A549 (cell line): ENCODE measurements around the gene WRNIP1. TPM values are rescaled to one million over a fixed set of nuclear protein-coding genes. Genes with fewer than 3 reads are reported as not detected.

Experiments
- ATAC-seq, 2 experiments: fragments of 200-7000 bp in 1 of 2; fragments of >200 bp in 1 of 2; cut with Nextera tagmentation in 1 of 2; cut with Tn5 transposase in 1 of 2; 3 replicates each; pipeline versions ENCODE4 v1.8.0 to v1.9.1; 2018 to 2020; ENCODE audit warnings: mild to moderate bottlenecking in 1 of 2, moderate library complexity in 1 of 2
- CTCF ChIA-PET: fragments of 300-600 bp; sonication (Branson Sonifier 250); formaldehyde crosslinking; extraction: SDS; loops from one replicate; lab custom pipeline; 2021; ENCODE audit warnings: antibody characterized with exemption, inconsistent platforms; lab: Yijun Ruan, JAX
- POLR2A ChIA-PET: fragments of 350-600 bp; formaldehyde crosslinking; extraction: SDS; loops from one replicate; lab custom pipeline; 2021; ENCODE audit warnings: antibody characterized with exemption, inconsistent platforms; lab: Yijun Ruan, JAX
- DNase-seq, 2 experiments: peaks; one replicate each; pipeline versions ENCODE4 v3.0.0 to v3.0.0-alpha.2; 2011 to 2016; ENCODE audit warnings: low read depth in 1 of 2, low spot score in 1 of 2
- FAIRE-seq: peaks from 2 replicates; lab custom pipeline; 2011; peaks lifted over from hg19 to GRCh38; lab: Jason Lieb, UNC
- H3K27ac ChIP-seq, 2 experiments: fragments of >200 bp; sonication (Bioruptor Twin); formaldehyde crosslinking; 3 replicates each; pipeline ENCODE4 v1.5.1; 2016 to 2017
- H3K4me1 ChIP-seq: fragments of >200 bp; sonication (Bioruptor Twin); formaldehyde crosslinking; 3 replicates; pipeline ENCODE4 v1.6.1; 2016
- H3K4me2 ChIP-seq: fragments of >200 bp; sonication (Bioruptor Twin); formaldehyde crosslinking; 3 replicates; pipeline ENCODE4 v1.6.1; 2016
- H3K4me3 ChIP-seq: fragments of >200 bp; sonication (Bioruptor Twin); formaldehyde crosslinking; 3 replicates; pipeline ENCODE4 v1.5.1; 2016
- H3K9me3 ChIP-seq: fragments of >200 bp; sonication (Bioruptor Twin); formaldehyde crosslinking; 3 replicates; pipeline ENCODE4 v1.6.1; 2016
- BHLHE40 ChIP-seq: IDR thresholded peaks from 2 replicates; pipeline ENCODE4 v1.6.1; 2012; ENCODE audit warnings: low read depth, low read length, inconsistent platforms
- CBX2 ChIP-seq: fragments of 200-600 bp; sonication (generic); IDR thresholded peaks from 2 replicates; pipeline ENCODE4 v1.6.1; 2016; ENCODE audit warnings: low read depth, mild to moderate bottlenecking, borderline replicate concordance
- CBX8 ChIP-seq: fragments of 200-600 bp; sonication (generic); IDR thresholded peaks from 2 replicates; pipeline ENCODE4 v1.6.1; 2016
- CHD2 ChIP-seq: fragments of 150-350 bp; IDR thresholded peaks from 2 replicates; pipeline ENCODE4 v1.6.1; 2014; ENCODE audit warnings: low read length; ENCODE audit not compliant: partially characterized antibody
- EHF ChIP-seq: fragments of 250-450 bp; sonication (Bioruptor Pico); IDR thresholded peaks from 2 replicates; pipeline ENCODE4 v1.5.0; 2020; ENCODE audit warnings: mild to moderate bottlenecking
- FOSB ChIP-seq: fragments of 250-450 bp; sonication (Bioruptor Pico); IDR thresholded peaks from 2 replicates; pipeline ENCODE4 v1.5.0; 2020; ENCODE audit warnings: mild to moderate bottlenecking, moderate library complexity
- GATA3 ChIP-seq: IDR thresholded peaks from 2 replicates; pipeline ENCODE4 v1.6.1; 2012; ENCODE audit warnings: borderline replicate concordance
- HDAC2 ChIP-seq: fragments of 200-600 bp; sonication (generic); IDR thresholded peaks from 2 replicates; pipeline ENCODE4 v1.6.1; 2016
- HOXB13 ChIP-seq: fragments of 250-450 bp; sonication (Bioruptor Pico); IDR thresholded peaks from 2 replicates; pipeline ENCODE4 v1.5.0; 2020; ENCODE audit warnings: low read depth, mild to moderate bottlenecking, moderate library complexity
- KDM1A ChIP-seq: fragments of 200-600 bp; sonication (generic); IDR thresholded peaks from 2 replicates; pipeline ENCODE4 v1.6.1; 2016; ENCODE audit warnings: low read depth, mild to moderate bottlenecking
- MAFK ChIP-seq: fragments of 450-650 bp; IDR thresholded peaks from 2 replicates; pipeline ENCODE4 v1.6.1; 2014; ENCODE audit not compliant: partially characterized antibody
- MAZ ChIP-seq: fragments of 150-350 bp; IDR thresholded peaks from 2 replicates; pipeline ENCODE4 v1.6.1; 2014; ENCODE audit warnings: antibody characterized with exemption, low read depth, low read length, borderline replicate concordance
- MYC ChIP-seq: IDR thresholded peaks from 2 replicates; pipeline ENCODE4 v1.6.1; 2012; ENCODE audit warnings: mild to moderate bottlenecking, inconsistent platforms, low read length, improper control_type of control experiment, borderline replicate concordance
- NR3C1 ChIP-seq: fragments of >200 bp; sonication (Bioruptor Twin); formaldehyde crosslinking; IDR thresholded peaks from 3 replicates; pipeline ENCODE4 v1.6.1; 2017
- PBX3 ChIP-seq: IDR thresholded peaks from 2 replicates; pipeline ENCODE4 v1.6.1; 2012
- POLR2AphosphoS2 ChIP-seq: conservative IDR thresholded peaks from 2 replicates; pipeline ENCODE4 v1.6.1; 2012; ENCODE audit warnings: low read length, improper control_type of control experiment, inconsistent platforms
- REST ChIP-seq: fragments of 200-600 bp; sonication (generic); IDR thresholded peaks from 2 replicates; pipeline ENCODE4 v1.6.1; 2016; ENCODE audit warnings: antibody characterized with exemption, mild to moderate bottlenecking, moderate library complexity
- SREBF2 ChIP-seq: fragments of 450-650 bp; IDR thresholded peaks from 2 replicates; pipeline ENCODE4 v1.6.1; 2014; ENCODE audit warnings: mild to moderate bottlenecking, moderate library complexity
- USF2 ChIP-seq: fragments of 450-650 bp; IDR thresholded peaks from 2 replicates; pipeline ENCODE4 v1.6.1; 2014; ENCODE audit warnings: antibody characterized with exemption
- ZFP36 ChIP-seq: fragments of 450-650 bp; IDR thresholded peaks from 2 replicates; pipeline ENCODE4 v1.6.1; 2014; ENCODE audit warnings: borderline replicate concordance; ENCODE audit not compliant: partially characterized antibody
- WGBS: methylation state at CpG from one replicate; pipeline ENCODE4 v1.1.6; 2017; ENCODE audit errors: missing lambda C conversion rate; 5-methylcytosine and 5-hydroxymethylcytosine counted together
- polyA plus RNA-seq, 4 experiments: library from polyadenylated mRNA; depleted of rRNA in 3 of 4; stranded (reverse); fragments of >200 nt; fragmentation: RNase III in 1 of 4; extraction: RNeasy Plus Mini Kit Qiagen cat#74134 plus additional on column Dnase treatment in 1 of 4; gene quantifications; 2 replicates in 3 of 4; 3 replicates in 1 of 4; pipeline ENCODE4 v1.2.3, GENCODE V29; 2011 to 2017
- TF ChIP-seq, protein P1 (sequence below): fragments of 150-350 bp; IDR thresholded peaks from 2 replicates; pipeline ENCODE4 v1.6.1; 2014; ENCODE audit warnings: low read depth, mild to moderate bottlenecking, low read length

The WRNIP1 gene
- polyA plus RNA-seq, 2 of the 4 experiments (the other 2 are of a cell fraction) = 27.7 to 32.2 TPM

GRCh38 chr6:2718334-2719092 lies 46.7 kb upstream of the WRNIP1 start:
- Histone ChIP-seq H3K4me1 (peaks cover 11% of the 10 kb centered on the region; the same call in 2 of the 3 replicates), H3K4me3 (no peak overlapping the region), H3K27ac (no peak overlapping the region), H3K9me3 (no peaks in the 10 kb centered on the region), H3K4me2 (no peak overlapping the region)
- ATAC-seq = no peak
- DNase-seq = no peak
- WGBS = 58% methylated on average over 6 of the region's 6 CpGs
- no peak for TF ChIP-seq NR3C1
- TF ChIP-seq GATA3 = no peak
- TF ChIP-seq FOSB = no peak
- no peak for TF ChIP-seq CBX8
- TF ChIP-seq EHF (CRISPR knock-in tag) = no peak
- TF ChIP-seq POLR2AphosphoS2 = no peak
- no peak for TF ChIP-seq HOXB13 (CRISPR knock-in tag)
- no peak for TF ChIP-seq MAZ
- no peak for TF ChIP-seq ZFP36
- TF ChIP-seq PBX3 = no peak
- TF ChIP-seq REST = no peak
- TF ChIP-seq, protein P1, sequence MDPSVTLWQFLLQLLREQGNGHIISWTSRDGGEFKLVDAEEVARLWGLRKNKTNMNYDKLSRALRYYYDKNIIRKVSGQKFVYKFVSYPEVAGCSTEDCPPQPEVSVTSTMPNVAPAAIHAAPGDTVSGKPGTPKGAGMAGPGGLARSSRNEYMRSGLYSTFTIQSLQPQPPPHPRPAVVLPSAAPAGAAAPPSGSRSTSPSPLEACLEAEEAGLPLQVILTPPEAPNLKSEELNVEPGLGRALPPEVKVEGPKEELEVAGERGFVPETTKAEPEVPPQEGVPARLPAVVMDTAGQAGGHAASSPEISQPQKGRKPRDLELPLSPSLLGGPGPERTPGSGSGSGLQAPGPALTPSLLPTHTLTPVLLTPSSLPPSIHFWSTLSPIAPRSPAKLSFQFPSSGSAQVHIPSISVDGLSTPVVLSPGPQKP = no peak
- TF ChIP-seq BHLHE40 = no peak
- no peak for TF ChIP-seq SREBF2
- no peak for TF ChIP-seq KDM1A
- TF ChIP-seq HDAC2 = no peak
- no peak for TF ChIP-seq USF2
- ChIA-PET CTCF (interaction anchor here (1.1 kb wide), 1 partner anchor 20 kb away, joined by 3 read pairs; no protein-coding TSS in a partner anchor), POLR2A (no interaction called here)
- no peak for FAIRE-seq

DNA sequence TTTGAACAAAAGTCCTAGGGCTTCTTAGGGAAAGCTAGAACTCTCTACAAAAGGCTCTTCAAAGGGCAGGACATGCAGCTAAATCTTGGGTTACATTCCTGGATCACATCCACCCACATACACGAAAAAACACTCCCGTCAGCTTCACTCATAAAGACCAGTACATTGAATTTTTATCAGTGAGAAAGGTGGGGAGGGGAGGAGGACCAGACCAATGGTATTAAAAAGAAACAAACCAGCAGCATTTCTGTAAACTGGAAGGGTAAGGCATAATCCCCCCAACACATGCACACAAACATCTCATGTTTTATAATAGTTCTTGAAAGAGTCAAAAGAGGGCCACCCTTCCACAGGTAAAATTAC lies 46.1 kb upstream of the WRNIP1 start:
- no peak for DNase-seq
- ChIA-PET POLR2A (no interaction called here), CTCF (interaction anchor here (1.1 kb wide), 1 partner anchor 19 kb away, joined by 3 read pairs; no protein-coding TSS in a partner anchor)
- Histone ChIP-seq H3K27ac (no peak overlapping the region), H3K4me2 (no peak overlapping the region), H3K4me1 (peaks cover 6% of the 10 kb centered on the region; the same call in 2 of the 3 replicates), H3K9me3 (no peaks in the 10 kb centered on the region), H3K4me3 (no peak overlapping the region)
- no peak for FAIRE-seq
- no peak for ATAC-seq
- TF ChIP-seq NR3C1 (no peak), HDAC2 (no peak), CBX2 (no peak), CHD2 (no peak), MAFK (no peak), MAZ (no peak), MYC (no peak)
- TF ChIP-seq, protein P1 = no peak
- TF ChIP-seq, all 56 proteins: peak for 0
- 58% methylated on average over 2 of the region's 2 CpGs for WGBS
